DOHH2 (cell line): Measurements from ENCODE around the gene PRKAG3.

Experiments used
- CTCF ChIP-seq: fragments of 200-600 bp; sonication (generic); IDR thresholded peaks from one replicate; pipeline ENCODE4 v1.5.1; 2014; ENCODE audit warnings: antibody characterized with exemption, mild to moderate bottlenecking, low read depth, low read length; ENCODE audit not compliant: poor library complexity, severe bottlenecking
- EZH2phosphoT487 ChIP-seq: fragments of 200-600 bp; sonication (generic); IDR thresholded peaks from 2 replicates; pipeline ENCODE4 v1.6.1; 2017; ENCODE audit warnings: borderline replicate concordance, mild to moderate bottlenecking, antibody characterized with exemption, low read length, moderate library complexity, mixed read lengths

- TF ChIP-seq CTCF, result no peak
- TF ChIP-seq EZH2phosphoT487, result no peak
Observed at GRCh38 chr2:218780851-218781690, 50.5 kb downstream of the PRKAG3 start.
